HepG2 (cell line): ENCODE results near the gene SEC62. TPM values are rescaled to one million over a fixed set of nuclear protein-coding genes. Genes with fewer than 3 reads are reported as not detected.

Source experiments
- ATAC-seq: fragments of 200-7000 bp; cut with Tn5 transposase; 3 replicates; pipeline ENCODE4 v1.9.1; 2020; ENCODE audit warnings: mild to moderate bottlenecking, moderate library complexity
- BruUV-seq: library from RNA; stranded (reverse); fragments of 400-500 nt; replicated peaks from 2 replicates; lab custom pipeline; 2021; lab: Mats Ljungman, UMichigan
- CTCF ChIA-PET: fragments of 300-600 bp; formaldehyde crosslinking; extraction: SDS; loops from one replicate; lab custom pipeline; 2021; ENCODE audit warnings: low total read pairs, inconsistent platforms, low intra/inter-chr PET ratio; lab: Yijun Ruan, JAX
- POLR2A ChIA-PET: fragments of 350-600 bp; sonication (Branson Sonifier 250); formaldehyde crosslinking; loops from one replicate; lab custom pipeline; 2020; ENCODE audit warnings: antibody characterized with exemption, inconsistent platforms; lab: Yijun Ruan, JAX
- DNase-seq: peaks from one replicate; pipeline ENCODE4 v3.0.0-alpha.2; 2015; ENCODE audit warnings: low spot score
- FAIRE-seq: peaks from 3 replicates; lab custom pipeline; 2011; peaks lifted over from hg19 to GRCh38; lab: Jason Lieb, UNC
- H2AFZ ChIP-seq: one replicate; pipeline ENCODE4 v1.6.1; 2011; ENCODE audit warnings: low read length, inconsistent platforms
- H3K27ac ChIP-seq: fragments of 300-600 bp; 3 replicates; pipeline ENCODE4 v1.8.0; 2011; ENCODE audit warnings: mixed run types, mild to moderate bottlenecking, mixed read lengths, low read length, inconsistent platforms; ENCODE audit not compliant: insufficient read depth; ENCODE audit errors: extremely low read length
- H3K27me3 ChIP-seq, 2 experiments: fragments of 200-600 bp in 1 of 2; 2 replicates in 1 of 2; 3 replicates in 1 of 2; pipeline versions ENCODE4 v1.6.0 to v1.8.0; 2011; ENCODE audit warnings: low read length in 2 of 2, mild to moderate bottlenecking in 2 of 2, moderate library complexity in 2 of 2, inconsistent platforms in 1 of 2; ENCODE audit not compliant: insufficient read depth in 2 of 2, control insufficient read depth in 1 of 2
- H3K36me3 ChIP-seq, 2 experiments: fragments of 200-600 bp in 1 of 2; replicated peaks in 1 of 2; 2 replicates in 1 of 2; 3 replicates in 1 of 2; pipeline versions ENCODE4 v1.5.1 to v1.8.0; 2011; ENCODE audit warnings: low read length in 2 of 2, inconsistent platforms in 1 of 2; ENCODE audit not compliant: insufficient read depth in 2 of 2, control insufficient read depth in 1 of 2
- H3K4me1 ChIP-seq: 2 replicates; pipeline ENCODE4 v1.5.1; 2012; ENCODE audit warnings: low read length, inconsistent platforms; ENCODE audit not compliant: insufficient read depth
- H3K4me2 ChIP-seq: 2 replicates; pipeline ENCODE4 v1.6.0; 2011; ENCODE audit warnings: low read depth, low read length, inconsistent platforms
- H3K4me3 ChIP-seq, 3 experiments: fragments of 200-600 bp in 1 of 3; sonication (generic), shearing (Covaris generic) in 1 of 3; replicated peaks in 1 of 3; 2 replicates each; pipeline ENCODE4 v1.5.1; 2011 to 2016; ENCODE audit warnings: low read length in 3 of 3, inconsistent platforms in 2 of 3, low read depth in 2 of 3, mild to moderate bottlenecking in 2 of 3, control low read depth in 1 of 3, mixed read lengths in 1 of 3; ENCODE audit not compliant: insufficient read depth in 1 of 3
- H3K79me2 ChIP-seq: one replicate; pipeline ENCODE4 v1.6.1; 2011; ENCODE audit warnings: low read length, inconsistent platforms; ENCODE audit not compliant: insufficient read depth
- H3K9ac ChIP-seq: 2 replicates; pipeline ENCODE4 v1.6.0; 2011; ENCODE audit warnings: mild to moderate bottlenecking, low read depth, low read length, inconsistent platforms; ENCODE audit not compliant: insufficient read depth
- H3K9me3 ChIP-seq: 2 replicates; pipeline ENCODE4 v1.5.1; 2012; ENCODE audit warnings: mild to moderate bottlenecking, low read length
- H4K20me1 ChIP-seq: 2 replicates; pipeline ENCODE4 v1.6.0; 2011; ENCODE audit warnings: inconsistent platforms, mild to moderate bottlenecking, low read length, moderate library complexity; ENCODE audit not compliant: insufficient read depth
- ARID2 ChIP-seq: sonication (generic); formaldehyde crosslinking; IDR thresholded peaks from 2 replicates; pipeline ENCODE4 v1.8.1; 2022; ENCODE audit warnings: mild to moderate bottlenecking, missing genetic modification reagents, borderline replicate concordance
- ATRX ChIP-seq: sonication (generic); formaldehyde crosslinking; IDR thresholded peaks from 2 replicates; pipeline ENCODE4 v1.4.0; 2020; ENCODE audit warnings: missing genetic modification reagents, borderline replicate concordance
- CEBPB ChIP-seq: IDR thresholded peaks from 2 replicates; pipeline ENCODE4 v1.6.1; 2011; ENCODE audit warnings: low read depth, low read length, improper control_type of control experiment, borderline replicate concordance
- FOXM1 ChIP-seq: sonication (generic); formaldehyde crosslinking; IDR thresholded peaks from 2 replicates; pipeline ENCODE4 v1.5.0; 2020; ENCODE audit warnings: missing genetic modification reagents
- FOXO1 ChIP-seq: sonication (generic); formaldehyde crosslinking; IDR thresholded peaks from 2 replicates; pipeline ENCODE4 v1.4.0; 2020; ENCODE audit warnings: missing genetic modification reagents
- GABPA ChIP-seq, 2 experiments: IDR thresholded peaks; 2 replicates each; pipeline ENCODE4 v1.6.1; 2011 to 2016; ENCODE audit warnings: low read depth in 2 of 2, low read length in 1 of 2, missing biosample characterization in 1 of 2, missing genetic modification characterization in 1 of 2
- GPN1 ChIP-seq: sonication (generic); formaldehyde crosslinking; IDR thresholded peaks from 2 replicates; pipeline ENCODE4 v1.5.1; 2020; ENCODE audit warnings: missing genetic modification reagents, borderline replicate concordance
- HNF4G ChIP-seq, 2 experiments: sonication (generic) in 1 of 2; formaldehyde crosslinking in 1 of 2; IDR thresholded peaks; 2 replicates each; pipeline versions ENCODE4 v1.4.0 to v1.6.1; 2011 to 2020; ENCODE audit warnings: borderline replicate concordance in 2 of 2, low read depth in 2 of 2, mild to moderate bottlenecking in 2 of 2, low read length in 1 of 2, missing genetic modification reagents in 1 of 2, moderate library complexity in 1 of 2
- NR2F1 ChIP-seq, 2 experiments: fragments of 450-650 bp in 1 of 2; formaldehyde crosslinking in 1 of 2; IDR thresholded peaks; 2 replicates each; pipeline versions ENCODE4 v1.5.0 to v1.6.1; 2016 to 2020; ENCODE audit warnings: mild to moderate bottlenecking in 1 of 2, missing compliant biosample characterization in 1 of 2, missing genetic modification reagents in 1 of 2, moderate library complexity in 1 of 2
- ZC3H13 ChIP-seq: sonication (generic); formaldehyde crosslinking; IDR thresholded peaks from 2 replicates; pipeline ENCODE4 v1.8.1; 2023; ENCODE audit warnings: mild to moderate bottlenecking, missing genetic modification reagents, moderate library complexity
- ZFP41 ChIP-seq: sonication (generic); formaldehyde crosslinking; IDR thresholded peaks from 2 replicates; pipeline ENCODE4 v1.4.0; 2020; ENCODE audit warnings: mild to moderate bottlenecking, missing genetic modification reagents, borderline replicate concordance
- ZNF205 ChIP-seq: IDR thresholded peaks from 2 replicates; pipeline ENCODE4 v1.6.1; 2018; ENCODE audit warnings: missing biosample characterization, missing genetic modification reagents
- ZNF264 ChIP-seq: sonication (generic); formaldehyde crosslinking; IDR thresholded peaks from 2 replicates; pipeline ENCODE4 v1.4.0; 2020; ENCODE audit warnings: missing genetic modification reagents
- ZNF530 ChIP-seq: sonication (generic); formaldehyde crosslinking; IDR thresholded peaks from 2 replicates; pipeline ENCODE4 v1.5.0; 2020; ENCODE audit warnings: low read depth, mild to moderate bottlenecking, missing genetic modification reagents
- WGBS: methylation state at CpG from one replicate; pipeline ENCODE4 v1.1.6; 2017; ENCODE audit warnings: low lambda C conversion rate; 5-methylcytosine and 5-hydroxymethylcytosine counted together
- in situ Hi-C: cut with HindIII; loops from 2 replicates; pipeline ENCODE4 v1.10.0; 2017; ENCODE audit warnings: low pct_unique_long_range_greater_than_20kb; ENCODE audit not compliant: extremely low pct_ligation_motif_present
- intact Hi-C: fragments of 100-400 bp; cut with micrococcal nuclease; formaldehyde crosslinking; loops from one replicate; pipeline ENCODE4 v1.10.0; 2022; ENCODE audit not compliant: unreplicated experiment
- polyA plus RNA-seq, 8 experiments: library from polyadenylated mRNA; depleted of rRNA in 3 of 8; stranded (reverse) in 7 of 8; unstranded in 1 of 8; fragments of >200 nt; fragmentation: Illumina TruSeq in 4 of 8; extraction: Trizol in 4 of 8; gene quantifications; 2 replicates each; pipeline versions ENCODE4 v1.2.1 to v1.2.3, GENCODE V29; 2011 to 2016; ENCODE audit warnings: low read depth in 4 of 8, missing spikeins in 1 of 8, mixed read lengths in 1 of 8; ENCODE audit not compliant: insufficient read depth in 1 of 8
- total RNA-seq, 5 experiments: library from RNA; depleted of rRNA; stranded (reverse); fragments of >200 nt; fragmentation: Illumina TruSeq; extraction: Trizol; gene quantifications; 2 replicates each; pipeline ENCODE4 v1.2.3, GENCODE V29; 2016; ENCODE audit warnings: low read depth in 1 of 5
- TF ChIP-seq, protein P1 (sequence below): sonication (generic); formaldehyde crosslinking; IDR thresholded peaks from 2 replicates; pipeline ENCODE4 v1.4.0; 2020; ENCODE audit warnings: mild to moderate bottlenecking, missing genetic modification reagents, borderline replicate concordance
- TF ChIP-seq, protein P2 (sequence below): sonication (generic); formaldehyde crosslinking; IDR thresholded peaks from 2 replicates; pipeline ENCODE4 v1.4.0; 2020; ENCODE audit warnings: missing genetic modification reagents, borderline replicate concordance

Gene SEC62
- total and polyA plus RNA-seq, 2 of the 13 experiments (the other 11 are each of a cell fraction or from before 2014, with no cell fraction given): 54.0 to 68.7 TPM

DNA sequence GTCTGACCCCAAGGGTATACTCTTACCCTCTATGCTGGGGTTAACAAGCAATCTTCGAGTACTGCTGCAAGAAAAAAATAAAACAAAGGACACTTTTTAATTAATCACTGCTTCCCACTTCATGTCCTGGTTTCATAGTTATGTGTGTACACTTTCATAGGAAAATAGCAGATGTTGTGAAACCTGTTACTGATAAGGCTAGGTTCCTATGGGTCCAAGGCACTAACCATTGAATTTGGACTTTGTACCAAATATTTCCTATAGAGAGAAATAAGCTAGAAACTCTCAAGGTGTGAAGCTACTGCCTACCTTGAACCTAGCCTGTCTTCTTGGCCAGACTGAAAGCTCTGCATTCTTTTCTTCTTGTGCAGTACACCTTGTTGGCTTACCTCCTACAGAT, 56.6 kb downstream of the SEC62 start:
- in situ Hi-C loops (no loop called here), intact Hi-C loops (loop anchor here (10.0 kb wide), 1 partner anchor 258 kb away; the partner anchor contains the start of genes ACTRT3 and TERC)
- H3K27me3 ChIP-seq: peaks cover 1 to 5% of the 10 kb centered on the region in 2 experiments; a peak in 2 of 5 replicates
- no TSS peak for BruUV-seq
- CTCF ChIA-PET: no interaction called here
- WGBS: 0% methylated on average over 1 of the region's 1 CpG
- no peak overlapping the region for H3K27ac ChIP-seq
- peak; percentile 39 for ATAC-seq
- H4K20me1 ChIP-seq: no peaks in the 10 kb centered on the region
- H3K4me2 ChIP-seq: no peak overlapping the region
- no peak for FAIRE-seq
- POLR2A ChIA-PET: no interaction called here
- H3K9ac ChIP-seq: no peak overlapping the region
- H3K79me2 ChIP-seq: no peaks in the 10 kb centered on the region
- H3K9me3 ChIP-seq: no peaks in the 10 kb centered on the region
- DNase-seq: peak; percentile 50
- H3K36me3 ChIP-seq: no peaks in the 10 kb centered on the region
- no peak overlapping the region for H3K4me3 ChIP-seq
- no peak overlapping the region for H2AFZ ChIP-seq
- H3K4me1 ChIP-seq: peaks cover 55% of the 10 kb centered on the region
- TF ChIP-seq FOXM1 (CRISPR knock-in tag): no peak
- TF ChIP-seq, protein P1, sequence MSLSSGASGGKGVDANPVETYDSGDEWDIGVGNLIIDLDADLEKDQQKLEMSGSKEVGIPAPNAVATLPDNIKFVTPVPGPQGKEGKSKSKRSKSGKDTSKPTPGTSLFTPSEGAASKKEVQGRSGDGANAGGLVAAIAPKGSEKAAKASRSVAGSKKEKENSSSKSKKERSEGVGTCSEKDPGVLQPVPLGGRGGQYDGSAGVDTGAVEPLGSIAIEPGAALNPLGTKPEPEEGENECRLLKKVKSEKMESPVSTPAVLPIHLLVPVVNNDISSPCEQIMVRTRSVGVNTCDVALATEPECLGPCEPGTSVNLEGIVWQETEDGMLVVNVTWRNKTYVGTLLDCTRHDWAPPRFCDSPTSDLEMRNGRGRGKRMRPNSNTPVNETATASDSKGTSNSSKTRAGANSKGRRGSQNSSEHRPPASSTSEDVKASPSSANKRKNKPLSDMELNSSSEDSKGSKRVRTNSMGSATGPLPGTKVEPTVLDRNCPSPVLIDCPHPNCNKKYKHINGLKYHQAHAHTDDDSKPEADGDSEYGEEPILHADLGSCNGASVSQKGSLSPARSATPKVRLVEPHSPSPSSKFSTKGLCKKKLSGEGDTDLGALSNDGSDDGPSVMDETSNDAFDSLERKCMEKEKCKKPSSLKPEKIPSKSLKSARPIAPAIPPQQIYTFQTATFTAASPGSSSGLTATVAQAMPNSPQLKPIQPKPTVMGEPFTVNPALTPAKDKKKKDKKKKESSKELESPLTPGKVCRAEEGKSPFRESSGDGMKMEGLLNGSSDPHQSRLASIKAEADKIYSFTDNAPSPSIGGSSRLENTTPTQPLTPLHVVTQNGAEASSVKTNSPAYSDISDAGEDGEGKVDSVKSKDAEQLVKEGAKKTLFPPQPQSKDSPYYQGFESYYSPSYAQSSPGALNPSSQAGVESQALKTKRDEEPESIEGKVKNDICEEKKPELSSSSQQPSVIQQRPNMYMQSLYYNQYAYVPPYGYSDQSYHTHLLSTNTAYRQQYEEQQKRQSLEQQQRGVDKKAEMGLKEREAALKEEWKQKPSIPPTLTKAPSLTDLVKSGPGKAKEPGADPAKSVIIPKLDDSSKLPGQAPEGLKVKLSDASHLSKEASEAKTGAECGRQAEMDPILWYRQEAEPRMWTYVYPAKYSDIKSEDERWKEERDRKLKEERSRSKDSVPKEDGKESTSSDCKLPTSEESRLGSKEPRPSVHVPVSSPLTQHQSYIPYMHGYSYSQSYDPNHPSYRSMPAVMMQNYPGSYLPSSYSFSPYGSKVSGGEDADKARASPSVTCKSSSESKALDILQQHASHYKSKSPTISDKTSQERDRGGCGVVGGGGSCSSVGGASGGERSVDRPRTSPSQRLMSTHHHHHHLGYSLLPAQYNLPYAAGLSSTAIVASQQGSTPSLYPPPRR (CRISPR knock-in tag): no peak
- no peak for TF ChIP-seq ARID2 (CRISPR knock-in tag)
- no peak for TF ChIP-seq ZNF205 (CRISPR knock-in tag)
- no peak for TF ChIP-seq HNF4G (IDR thresholded peaks at IDR 0.05; ENCODE audit: borderline replicate concordance, low read depth, low read length)
- no peak for TF ChIP-seq HNF4G (CRISPR knock-in tag; IDR thresholded peaks at IDR 0.05; ENCODE audit: borderline replicate concordance, low read depth)
- TF ChIP-seq NR2F1 (CRISPR knock-in tag; IDR thresholded peaks at IDR 0.05): no peak
- no peak for TF ChIP-seq ZC3H13 (CRISPR knock-in tag)
- no peak for TF ChIP-seq ZFP41 (CRISPR knock-in tag)
- TF ChIP-seq GABPA (IDR thresholded peaks at IDR 0.05; ENCODE audit: low read depth, low read length): no peak
- TF ChIP-seq GABPA (CRISPR knock-in tag; IDR thresholded peaks at IDR 0.05; ENCODE audit: low read depth): no peak
- no peak for TF ChIP-seq ZNF530 (CRISPR knock-in tag)
- TF ChIP-seq, protein P2, sequence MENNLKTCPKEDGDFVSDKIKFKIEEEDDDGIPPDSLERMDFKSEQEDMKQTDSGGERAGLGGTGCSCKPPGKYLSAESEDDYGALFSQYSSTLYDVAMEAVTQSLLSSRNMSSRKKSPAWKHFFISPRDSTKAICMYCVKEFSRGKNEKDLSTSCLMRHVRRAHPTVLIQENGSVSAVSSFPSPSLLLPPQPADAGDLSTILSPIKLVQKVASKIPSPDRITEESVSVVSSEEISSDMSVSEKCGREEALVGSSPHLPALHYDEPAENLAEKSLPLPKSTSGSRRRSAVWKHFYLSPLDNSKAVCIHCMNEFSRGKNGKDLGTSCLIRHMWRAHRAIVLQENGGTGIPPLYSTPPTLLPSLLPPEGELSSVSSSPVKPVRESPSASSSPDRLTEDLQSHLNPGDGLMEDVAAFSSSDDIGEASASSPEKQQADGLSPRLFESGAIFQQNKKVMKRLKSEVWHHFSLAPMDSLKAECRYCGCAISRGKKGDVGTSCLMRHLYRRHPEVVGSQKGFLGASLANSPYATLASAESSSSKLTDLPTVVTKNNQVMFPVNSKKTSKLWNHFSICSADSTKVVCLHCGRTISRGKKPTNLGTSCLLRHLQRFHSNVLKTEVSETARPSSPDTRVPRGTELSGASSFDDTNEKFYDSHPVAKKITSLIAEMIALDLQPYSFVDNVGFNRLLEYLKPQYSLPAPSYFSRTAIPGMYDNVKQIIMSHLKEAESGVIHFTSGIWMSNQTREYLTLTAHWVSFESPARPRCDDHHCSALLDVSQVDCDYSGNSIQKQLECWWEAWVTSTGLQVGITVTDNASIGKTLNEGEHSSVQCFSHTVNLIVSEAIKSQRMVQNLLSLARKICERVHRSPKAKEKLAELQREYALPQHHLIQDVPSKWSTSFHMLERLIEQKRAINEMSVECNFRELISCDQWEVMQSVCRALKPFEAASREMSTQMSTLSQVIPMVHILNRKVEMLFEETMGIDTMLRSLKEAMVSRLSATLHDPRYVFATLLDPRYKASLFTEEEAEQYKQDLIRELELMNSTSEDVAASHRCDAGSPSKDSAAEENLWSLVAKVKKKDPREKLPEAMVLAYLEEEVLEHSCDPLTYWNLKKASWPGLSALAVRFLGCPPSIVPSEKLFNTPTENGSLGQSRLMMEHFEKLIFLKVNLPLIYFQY (CRISPR knock-in tag): no peak
- peak; percentile 58; the same call in 1 of the 2 replicates for TF ChIP-seq ZNF264 (CRISPR knock-in tag)
- TF ChIP-seq FOXO1 (CRISPR knock-in tag): no peak
- no peak for TF ChIP-seq GPN1 (CRISPR knock-in tag)
- TF ChIP-seq ATRX (CRISPR knock-in tag): no peak
- peak; percentile 59; the same call in 1 of the 2 replicates for TF ChIP-seq CEBPB
